MM.1S (cell line): ENCODE results near the gene NDST1.

Experiments used
- CTCF ChIP-seq: fragments of 300-600 bp; sonication (generic); IDR thresholded peaks from 2 replicates; pipeline ENCODE4 v1.5.1; 2016; ENCODE audit warnings: antibody characterized with exemption, low read length, mixed read lengths
- EZH2phosphoT487 ChIP-seq: fragments of 300-600 bp; sonication (generic); IDR thresholded peaks from 2 replicates; pipeline ENCODE4 v1.6.1; 2018; ENCODE audit warnings: antibody characterized with exemption, low read length

DNA sequence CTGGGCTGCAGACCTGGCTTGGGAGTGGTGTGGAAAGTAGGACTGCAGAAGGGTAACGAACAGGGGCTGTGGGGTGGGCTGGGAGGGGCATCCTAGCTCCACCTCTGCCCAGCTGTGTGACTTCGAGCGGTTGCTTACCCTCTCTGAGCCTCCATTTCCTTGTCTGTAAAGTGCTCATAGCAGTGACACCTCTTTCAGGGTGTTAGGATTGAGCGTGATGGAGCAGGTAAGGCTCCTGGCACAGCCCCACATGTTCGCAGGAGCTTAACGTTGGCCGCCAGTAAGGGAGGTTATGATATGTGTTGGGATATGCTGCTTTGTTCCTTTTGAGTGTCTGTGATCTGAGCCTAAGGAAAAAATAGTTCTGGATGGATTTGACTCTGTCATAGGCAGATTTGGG is 2.1 kb downstream of the NDST1 start:
- TF ChIP-seq CTCF (no peak), EZH2phosphoT487 (no peak)
